Superior temporal gyrus (tissue), 1 donor: ENCODE data around the gene NMNAT2.
A peak's percentile ranks its signal among the peaks of the same experiment; 100 is the strongest.

Source experiments
- DNase-seq: peaks from one replicate; pipeline ENCODE4 v3.0.0-alpha.2; 2016; ENCODE audit errors: extremely low spot score

Gene NMNAT2

GRCh38 chr1:183239220-183239742 is 178.9 kb downstream of the NMNAT2 start:
- no peak for DNase-seq

DNA sequence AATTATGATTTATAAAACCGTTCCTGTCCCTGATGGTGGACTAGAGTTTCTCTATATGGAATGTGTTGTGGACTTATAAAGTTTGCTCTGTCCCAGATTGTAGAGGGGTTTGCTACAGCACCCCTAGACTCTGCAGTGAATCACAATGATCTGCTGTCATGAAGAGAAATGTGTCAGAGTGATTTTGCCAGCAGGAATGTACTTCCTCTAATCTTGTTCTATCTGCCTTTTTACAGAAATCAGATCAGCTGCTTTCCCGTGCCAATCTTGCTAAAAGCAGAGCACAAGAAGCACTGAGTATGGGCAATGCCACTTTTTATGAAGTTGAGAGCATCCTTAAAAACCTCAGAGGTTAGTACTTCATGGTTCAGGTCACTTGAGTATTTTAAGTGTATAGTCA is 180.1 kb downstream of the NMNAT2 start:
- no peak for DNase-seq

DNA sequence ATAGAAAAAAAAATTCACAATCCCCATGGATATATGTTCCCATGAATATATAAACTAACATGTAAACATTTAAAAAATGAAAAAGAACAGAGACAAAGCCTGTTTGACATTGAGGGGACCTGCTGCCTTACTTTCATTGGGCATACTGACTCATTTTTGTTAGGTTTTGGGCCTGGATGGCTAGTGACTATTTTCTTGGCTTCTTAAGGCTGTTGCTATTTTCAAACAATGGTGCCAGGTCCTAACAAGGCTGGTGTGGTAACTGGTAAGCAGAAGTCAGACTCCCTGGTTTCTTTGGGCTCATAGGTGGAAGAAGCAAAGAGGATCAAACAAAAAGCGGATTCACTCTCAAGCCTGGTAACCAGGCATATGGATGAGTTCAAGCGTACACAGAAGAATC is 181.1 kb downstream of the NMNAT2 start:
- DNase-seq: no peak

- no peak for DNase-seq
Measured at GRCh38 chr1:183236158-183236725, 181.9 kb downstream of the NMNAT2 start.

DNA sequence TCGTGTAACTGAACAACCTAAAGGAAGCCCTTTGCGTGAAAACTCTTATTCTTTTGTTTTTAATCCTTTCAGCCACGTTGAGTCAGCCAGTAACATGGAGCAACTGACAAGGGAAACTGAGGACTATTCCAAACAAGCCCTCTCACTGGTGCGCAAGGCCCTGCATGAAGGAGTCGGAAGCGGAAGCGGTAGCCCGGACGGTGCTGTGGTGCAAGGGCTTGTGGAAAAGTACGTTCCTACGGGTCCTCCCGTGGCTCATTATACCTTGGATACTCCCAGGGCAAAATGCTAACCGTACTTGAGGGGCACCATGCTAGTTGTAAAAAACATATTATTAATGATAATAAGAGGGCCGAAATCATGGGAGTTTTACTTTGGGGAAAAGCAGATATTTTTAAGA is 182.7 kb downstream of the NMNAT2 start:
- DNase-seq: no peak

- DNase-seq: peak; percentile 64
Measured at GRCh38 chr1:183234660-183235476, 183.3 kb downstream of the NMNAT2 start.

- DNase-seq: no peak
Measured at GRCh38 chr1:183233113-183233512, 185.1 kb downstream of the NMNAT2 start.

GRCh38 chr1:183231545-183231944 is 186.6 kb downstream of the NMNAT2 start:
- DNase-seq: no peak

DNA sequence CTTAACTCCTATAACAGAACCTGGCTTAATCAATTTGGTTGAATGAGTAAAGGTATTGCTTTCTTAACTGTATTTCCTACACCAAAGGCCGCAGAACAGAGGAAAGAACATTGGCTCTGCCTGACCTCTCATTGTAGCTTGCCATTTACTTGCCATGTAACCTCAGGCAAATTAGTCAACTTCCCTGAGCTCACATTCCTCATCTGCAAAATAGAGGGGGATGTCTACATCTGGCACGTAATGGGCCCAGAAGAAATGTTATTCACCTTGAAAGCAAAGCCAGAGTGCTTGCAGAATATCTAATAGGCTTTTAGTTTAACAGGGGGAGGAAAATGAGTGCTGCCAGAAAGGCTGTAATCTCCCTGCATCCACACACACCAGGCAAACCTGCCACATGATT is 187.8 kb downstream of the NMNAT2 start:
- DNase-seq: no peak

GRCh38 chr1:183228347-183229220 is 189.6 kb downstream of the NMNAT2 start:
- DNase-seq: no peak

- no peak for DNase-seq
Measured at GRCh38 chr1:183227422-183228346, 190.5 kb downstream of the NMNAT2 start.

GRCh38 chr1:183226963-183227362 is 191.2 kb downstream of the NMNAT2 start:
- no peak for DNase-seq

DNA sequence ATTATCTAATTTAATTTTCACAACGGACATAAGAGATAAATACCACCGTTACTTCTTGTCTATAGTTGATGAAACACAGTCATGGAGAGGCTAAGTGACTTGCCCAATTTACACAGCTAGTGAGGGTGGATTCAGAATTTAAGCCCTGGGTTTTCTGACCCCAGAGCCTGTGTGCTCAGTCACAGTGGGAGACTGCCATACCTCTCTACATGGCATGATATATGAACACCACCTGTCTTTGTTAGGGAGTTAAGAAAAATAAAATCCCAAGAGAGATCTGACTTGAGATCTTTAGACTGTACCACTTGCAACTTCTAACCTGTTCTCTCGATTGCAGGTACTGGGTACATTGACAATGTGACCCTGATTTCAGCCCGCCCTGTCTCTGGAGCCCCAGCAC is 191.8 kb downstream of the NMNAT2 start:
- no peak for DNase-seq

DNA sequence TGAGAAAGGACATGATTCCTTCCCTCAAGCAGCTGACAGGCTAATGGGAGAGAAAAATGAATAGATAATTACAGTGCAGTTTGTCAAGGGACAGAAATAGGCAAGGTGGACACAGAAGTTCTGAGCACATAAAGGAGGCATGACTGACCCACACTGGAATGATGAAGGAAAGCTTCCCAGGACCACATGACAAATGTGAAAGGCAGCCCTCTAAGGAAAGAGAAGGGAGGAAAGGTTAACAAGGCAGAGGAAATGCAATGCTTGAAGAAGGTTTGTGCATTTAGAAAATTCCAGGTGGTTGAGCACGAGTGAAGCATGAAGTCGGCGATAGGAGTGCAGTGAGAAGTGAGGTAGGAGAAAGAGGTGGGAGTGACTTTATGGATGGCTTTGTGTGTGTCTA is 194.7 kb downstream of the NMNAT2 start:
- DNase-seq: no peak

DNA sequence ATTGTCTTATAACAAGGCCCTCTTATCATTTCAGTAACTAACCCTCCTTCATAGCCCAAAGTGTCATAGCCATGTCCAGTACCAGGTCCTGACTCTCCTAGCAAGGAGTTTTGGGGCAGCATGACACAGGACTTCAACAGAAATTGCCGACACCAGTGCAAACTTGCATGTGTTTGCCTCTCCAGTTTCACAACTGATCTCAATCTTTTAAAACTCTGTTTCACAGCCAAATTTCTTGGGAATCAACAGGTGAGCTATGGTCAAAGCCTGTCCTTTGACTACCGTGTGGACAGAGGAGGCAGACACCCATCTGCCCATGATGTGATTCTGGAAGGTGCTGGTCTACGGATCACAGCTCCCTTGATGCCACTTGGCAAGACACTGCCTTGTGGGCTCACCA is 195.3 kb downstream of the NMNAT2 start:
- DNase-seq: no peak

DNA sequence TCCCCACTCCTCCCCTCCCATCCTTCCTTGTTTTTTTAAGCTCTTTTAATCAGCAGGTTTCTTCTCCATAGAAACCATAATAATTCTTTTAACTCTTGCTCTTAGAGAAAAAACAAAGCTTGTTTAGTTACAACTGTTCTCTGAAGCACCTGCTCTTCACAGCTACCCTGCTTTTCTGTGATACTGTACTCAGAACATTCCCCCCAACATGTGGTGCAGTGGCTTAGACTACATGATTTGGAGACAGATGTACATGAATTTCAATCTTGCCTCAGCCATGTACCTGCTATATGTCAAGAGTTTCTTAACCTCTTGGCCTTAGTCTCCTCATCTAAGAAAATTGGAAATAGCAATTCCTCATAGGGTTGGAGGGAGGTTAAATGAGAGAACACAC is 198.6 kb downstream of the NMNAT2 start:
- DNase-seq: no peak

DNA sequence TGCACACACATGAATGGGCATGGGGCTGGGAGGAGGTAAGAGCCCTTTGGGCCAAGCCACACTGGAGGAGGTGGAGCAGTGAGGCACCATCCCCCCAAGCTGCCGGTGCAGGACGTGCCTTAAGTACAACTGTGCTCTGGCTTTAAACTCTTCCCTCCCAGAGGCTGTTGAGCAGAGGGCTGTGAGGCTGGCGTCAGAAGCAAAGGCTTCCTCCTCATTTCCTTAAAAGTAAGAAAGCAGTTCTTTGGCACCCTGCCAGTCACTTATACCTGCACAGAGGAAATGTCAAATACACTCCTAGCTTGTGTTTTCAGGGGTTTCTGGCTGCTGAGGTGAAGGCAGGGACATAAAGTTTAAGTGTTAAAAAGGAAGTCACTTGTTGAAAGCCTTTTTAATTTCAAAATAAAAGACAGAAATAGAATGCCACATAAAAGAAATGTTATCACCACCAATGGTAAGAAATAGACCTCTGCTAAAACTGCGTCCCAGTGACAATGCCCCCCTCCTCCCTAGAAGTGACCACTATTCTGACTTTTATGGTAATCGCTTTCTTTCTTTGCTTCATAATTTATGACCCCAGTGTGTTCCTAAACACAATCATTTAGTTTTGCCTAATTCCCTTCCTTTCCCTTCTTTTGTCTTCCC is 199.1 kb downstream of the NMNAT2 start:
- no peak for DNase-seq

DNA sequence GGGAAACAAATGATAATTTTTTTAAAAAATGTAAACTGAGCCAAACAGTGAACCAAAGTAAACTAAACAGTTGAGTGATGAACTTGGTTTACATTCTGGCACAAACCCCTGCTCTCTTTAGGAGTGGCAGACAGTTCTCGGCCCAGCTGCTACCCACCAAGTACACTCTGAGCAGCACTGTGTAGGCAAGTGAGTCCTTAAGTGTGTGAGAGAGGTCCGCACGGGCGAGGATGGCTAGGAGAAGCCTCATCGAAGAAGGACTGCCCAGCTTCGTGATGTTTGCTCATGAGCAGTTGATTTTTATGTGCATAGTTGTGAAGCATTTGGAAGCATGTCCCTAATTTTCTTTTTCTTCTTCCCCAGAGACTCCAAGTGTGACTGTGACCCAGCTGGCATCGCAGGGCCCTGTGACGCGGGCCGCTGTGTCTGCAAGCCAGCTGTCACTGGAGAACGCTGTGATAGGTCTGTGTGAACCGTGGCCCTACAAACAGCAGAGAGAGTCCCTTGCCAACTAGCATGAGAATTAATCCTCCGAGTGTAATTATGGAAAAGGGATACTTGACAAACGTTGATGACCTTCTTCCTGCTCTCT is 200.1 kb downstream of the NMNAT2 start:
- DNase-seq: no peak

DNA sequence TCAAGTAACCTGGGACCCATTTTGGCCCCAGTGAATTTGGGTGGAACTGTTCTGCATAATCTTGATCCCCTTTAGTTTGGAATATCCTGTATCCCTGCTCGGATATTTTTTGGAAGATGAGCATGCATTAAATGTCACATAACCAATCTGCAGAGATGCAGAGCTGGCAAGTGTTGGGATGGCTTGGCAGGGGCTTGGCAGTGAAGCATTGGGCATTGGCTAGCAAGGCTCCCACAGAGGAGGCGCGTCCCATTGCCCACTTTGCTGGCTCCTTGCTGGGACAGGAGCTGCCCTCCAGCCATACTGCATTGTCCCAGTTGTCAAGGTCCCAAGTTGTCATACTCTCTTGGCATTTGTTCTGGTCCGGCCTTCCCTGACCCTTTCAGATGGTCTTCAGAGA is 202.2 kb downstream of the NMNAT2 start:
- no peak for DNase-seq

DNA sequence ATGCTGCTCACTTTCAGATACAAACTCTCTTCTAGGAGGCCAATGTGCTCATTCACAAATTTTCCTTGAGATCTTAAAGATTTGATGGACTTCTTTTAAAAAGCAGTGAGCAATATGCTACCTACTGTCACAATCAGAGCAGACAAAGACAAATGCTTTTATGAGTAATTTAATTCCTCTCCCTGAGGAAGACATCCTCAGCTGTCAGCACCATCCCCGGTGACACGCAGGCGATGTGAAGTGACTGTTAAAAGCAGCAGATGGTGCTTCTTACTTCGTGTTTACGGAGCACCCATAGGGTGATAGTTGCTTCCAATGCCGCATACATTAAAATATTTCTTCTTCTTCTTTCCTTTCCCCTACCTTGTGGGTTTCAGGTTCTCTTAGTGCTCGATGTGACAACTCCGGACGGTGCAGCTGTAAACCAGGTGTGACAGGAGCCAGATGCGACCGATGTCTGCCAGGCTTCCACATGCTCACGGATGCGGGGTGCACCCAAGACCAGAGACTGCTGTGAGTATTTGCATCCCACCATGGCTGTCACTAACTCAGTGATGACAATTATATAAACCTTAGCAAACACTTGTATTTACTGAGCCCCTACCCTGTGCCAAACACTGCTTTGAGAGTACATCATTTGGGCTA is 203.0 kb downstream of the NMNAT2 start:
- no peak for DNase-seq
